Progenitor cell of endocrine pancreas (in vitro differentiated cells): ENCODE measurements around the gene PDE3A. TPM values are rescaled to one million over a fixed set of nuclear protein-coding genes. Genes with fewer than 3 reads are reported as not detected.

Experiments used
- DNase-seq: peaks from one replicate; pipeline ENCODE4 v3.0.0; 2021; ENCODE audit warnings: low spot score; ENCODE audit not compliant: unreplicated experiment
- H3K27ac Mint-ChIP-seq: 2 replicates; pipeline ENCODE4 v1.8.0; 2021; ENCODE audit warnings: mild to moderate bottlenecking, moderate library complexity, mixed read lengths
- H3K27me3 Mint-ChIP-seq: 2 replicates; pipeline ENCODE4 v1.8.0; 2021; ENCODE audit warnings: mixed read lengths
- H3K36me3 Mint-ChIP-seq: 2 replicates; pipeline ENCODE4 v1.8.0; 2022; ENCODE audit warnings: mixed read lengths; ENCODE audit not compliant: insufficient read depth
- H3K4me1 Mint-ChIP-seq: 2 replicates; pipeline ENCODE4 v1.8.0; 2021; ENCODE audit warnings: low read depth, mixed read lengths
- H3K4me3 Mint-ChIP-seq: 2 replicates; pipeline ENCODE4 v1.8.0; 2021; ENCODE audit warnings: low read depth, mild to moderate bottlenecking, moderate library complexity, mixed read lengths
- H3K9me3 Mint-ChIP-seq: 2 replicates; pipeline ENCODE4 v1.8.0; 2021; ENCODE audit warnings: low read depth, mixed read lengths
- CTCF ChIP-seq: fragments of 200-600 bp; sonication (generic); IDR thresholded peaks from one replicate; pipeline ENCODE4 v1.5.0; 2021; ENCODE audit warnings: antibody characterized with exemption, mild to moderate bottlenecking; ENCODE audit not compliant: unreplicated experiment
- total RNA-seq: library from RNA; stranded (reverse); gene quantifications from 2 replicates; pipeline ENCODE4 v1.2.1, GENCODE V29; 2021

Gene PDE3A
- total RNA-seq, 1 donor from 2014 or later = 121 TPM

GRCh38 chr12:20372326-20373096 is 4.2 kb downstream of the PDE3A start:
- H3K36me3 Mint-ChIP-seq = peaks cover 13% of the 10 kb centered on the region
- DNase-seq = no peak
- H3K4me3 Mint-ChIP-seq = peak overlapping the region; percentile 97
- no peaks in the 10 kb centered on the region for H3K9me3 Mint-ChIP-seq
- TF ChIP-seq CTCF = no peak
- peak overlapping the region; percentile 19 for H3K27ac Mint-ChIP-seq
- H3K27me3 Mint-ChIP-seq = no peaks in the 10 kb centered on the region
- peaks cover 57% of the 10 kb centered on the region for H3K4me1 Mint-ChIP-seq

DNA sequence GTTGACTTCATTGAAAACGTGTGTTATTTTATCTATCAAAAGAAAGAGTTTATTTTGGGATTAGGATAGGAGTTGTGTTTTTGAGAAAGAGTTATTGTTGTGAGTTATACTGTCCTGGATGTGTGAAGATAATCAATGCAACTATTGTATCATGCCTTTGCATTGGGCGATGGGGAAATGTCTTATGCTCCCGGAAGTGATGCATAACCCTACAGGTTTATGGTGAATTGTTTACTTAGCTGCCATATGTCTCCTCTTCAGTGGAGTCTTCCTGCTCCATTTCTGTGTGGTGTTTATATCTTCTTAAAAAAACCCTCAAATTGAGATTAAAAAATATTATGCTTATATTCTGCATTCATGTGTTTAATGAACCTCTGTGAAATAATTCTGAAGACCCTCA is 6.5 kb downstream of the PDE3A start:
- Mint-ChIP-seq H3K4me1 (peaks cover 65% of the 10 kb centered on the region), H3K27ac (no peak overlapping the region), H3K36me3 (peaks cover 13% of the 10 kb centered on the region), H3K9me3 (no peaks in the 10 kb centered on the region), H3K27me3 (no peaks in the 10 kb centered on the region), H3K4me3 (peak overlapping the region; percentile 43)
- no peak for DNase-seq
- no peak for TF ChIP-seq CTCF

- Mint-ChIP-seq H3K9me3 (no peaks in the 10 kb centered on the region), H3K4me1 (peaks cover 69% of the 10 kb centered on the region), H3K27me3 (no peaks in the 10 kb centered on the region), H3K27ac (no peak overlapping the region), H3K36me3 (peaks cover 13% of the 10 kb centered on the region), H3K4me3 (peak overlapping the region; percentile 25)
- no peak for TF ChIP-seq CTCF
- DNase-seq = no peak
Measured at GRCh38 chr12:20375560-20375959, 7.2 kb downstream of the PDE3A start.

GRCh38 chr12:20376984-20377383 is 8.6 kb downstream of the PDE3A start:
- Mint-ChIP-seq H3K4me3 (no peak overlapping the region), H3K9me3 (no peaks in the 10 kb centered on the region), H3K27ac (no peak overlapping the region), H3K4me1 (peaks cover 65% of the 10 kb centered on the region), H3K27me3 (no peaks in the 10 kb centered on the region), H3K36me3 (peaks cover 14% of the 10 kb centered on the region)
- TF ChIP-seq CTCF = peak; percentile 58
- DNase-seq = no peak

- Mint-ChIP-seq H3K4me3 (no peak overlapping the region), H3K27ac (no peak overlapping the region), H3K9me3 (no peaks in the 10 kb centered on the region), H3K36me3 (peaks cover 16% of the 10 kb centered on the region), H3K4me1 (peaks cover 58% of the 10 kb centered on the region), H3K27me3 (no peaks in the 10 kb centered on the region)
- no peak for TF ChIP-seq CTCF
- no peak for DNase-seq
Measured at GRCh38 chr12:20377750-20378149, 9.4 kb downstream of the PDE3A start.
